Suprapubic skin (tissue), 4 donors: Measurements from ENCODE around the gene BCCIP. TPM values are rescaled to one million over a fixed set of nuclear protein-coding genes. Genes with fewer than 3 reads are reported as not detected.

ENCODE experiments used
- DNase-seq, 2 donors: peaks; one replicate each; pipeline ENCODE4 v3.0.0-alpha.2; 2019; ENCODE audit warnings: low spot score in 2 of 2
- H3K27ac ChIP-seq: fragments of 200-600 bp; sonication (generic); one replicate; pipeline ENCODE4 v1.5.1; 2019
- H3K27me3 ChIP-seq: fragments of 200-600 bp; sonication (generic); one replicate; pipeline ENCODE4 v1.5.1; 2019
- H3K36me3 ChIP-seq: fragments of 200-600 bp; sonication (generic); one replicate; pipeline ENCODE4 v1.5.1; 2019
- H3K4me1 ChIP-seq: fragments of 200-600 bp; sonication (generic); one replicate; pipeline ENCODE4 v1.5.1; 2019
- H3K4me3 ChIP-seq: fragments of 200-600 bp; sonication (generic); one replicate; pipeline ENCODE4 v1.5.1; 2019; ENCODE audit warnings: mild to moderate bottlenecking
- H3K9me3 ChIP-seq: fragments of 200-600 bp; sonication (generic); one replicate; pipeline ENCODE4 v1.5.1; 2019
- EP300 ChIP-seq: sonication (generic); formaldehyde crosslinking; IDR thresholded peaks from one replicate; pipeline ENCODE4 v1.6.1; 2017; ENCODE audit warnings: antibody characterized with exemption
- POLR2A ChIP-seq, 2 donors: fragments of 450-650 bp; IDR thresholded peaks; one replicate each; pipeline ENCODE4 v1.6.1; 2017; ENCODE audit warnings: antibody characterized with exemption in 2 of 2, mild to moderate bottlenecking in 2 of 2, moderate library complexity in 2 of 2
- POLR2AphosphoS5 ChIP-seq, 3 donors: sonication (generic); formaldehyde crosslinking; IDR thresholded peaks; one replicate each; pipeline ENCODE4 v1.6.1; 2017; ENCODE audit warnings: antibody characterized with exemption in 3 of 3
- WGBS: methylation state at CpG from one replicate; pipeline ENCODE4 v1.1.5; 2018; 5-methylcytosine and 5-hydroxymethylcytosine counted together
- total RNA-seq, 4 donors: library from RNA; depleted of rRNA; stranded (reverse); fragments of >200 nt; gene quantifications; one replicate each; pipeline ENCODE4 v1.1.0, GENCODE V29; 2016
- TF ChIP-seq, protein P1 (sequence below), 2 donors: fragments of 200-600 bp in 1 of 2; fragments of 450-650 bp in 1 of 2; sonication (generic) in 1 of 2; IDR thresholded peaks; one replicate each; pipeline ENCODE4 v1.5.1; 2016 to 2019; ENCODE audit warnings: antibody characterized with exemption in 2 of 2, mild to moderate bottlenecking in 1 of 2, moderate library complexity in 1 of 2

The BCCIP gene
- total RNA-seq, 4 donors from 2014 or later, result 32.2 to 36.7 (median 33.5) TPM

GRCh38 chr10:125811251-125811650 is 12.1 kb upstream of the BCCIP start:
- Histone ChIP-seq H3K36me3 (peaks cover 76% of the 10 kb centered on the region), H3K27me3 (no peaks in the 10 kb centered on the region), H3K4me1 (no peaks in the 10 kb centered on the region), H3K4me3 (no peak overlapping the region), H3K9me3 (no peaks in the 10 kb centered on the region), H3K27ac (no peak overlapping the region)
- TF ChIP-seq EP300 (no peak), POLR2A (IDR thresholded peaks at IDR 0.05) (no peak), POLR2AphosphoS5 (IDR thresholded peaks at IDR 0.05) (no peak)
- TF ChIP-seq, protein P1, sequence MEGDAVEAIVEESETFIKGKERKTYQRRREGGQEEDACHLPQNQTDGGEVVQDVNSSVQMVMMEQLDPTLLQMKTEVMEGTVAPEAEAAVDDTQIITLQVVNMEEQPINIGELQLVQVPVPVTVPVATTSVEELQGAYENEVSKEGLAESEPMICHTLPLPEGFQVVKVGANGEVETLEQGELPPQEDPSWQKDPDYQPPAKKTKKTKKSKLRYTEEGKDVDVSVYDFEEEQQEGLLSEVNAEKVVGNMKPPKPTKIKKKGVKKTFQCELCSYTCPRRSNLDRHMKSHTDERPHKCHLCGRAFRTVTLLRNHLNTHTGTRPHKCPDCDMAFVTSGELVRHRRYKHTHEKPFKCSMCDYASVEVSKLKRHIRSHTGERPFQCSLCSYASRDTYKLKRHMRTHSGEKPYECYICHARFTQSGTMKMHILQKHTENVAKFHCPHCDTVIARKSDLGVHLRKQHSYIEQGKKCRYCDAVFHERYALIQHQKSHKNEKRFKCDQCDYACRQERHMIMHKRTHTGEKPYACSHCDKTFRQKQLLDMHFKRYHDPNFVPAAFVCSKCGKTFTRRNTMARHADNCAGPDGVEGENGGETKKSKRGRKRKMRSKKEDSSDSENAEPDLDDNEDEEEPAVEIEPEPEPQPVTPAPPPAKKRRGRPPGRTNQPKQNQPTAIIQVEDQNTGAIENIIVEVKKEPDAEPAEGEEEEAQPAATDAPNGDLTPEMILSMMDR (IDR thresholded peaks at IDR 0.05), result no peak
- WGBS, result 67% methylated on average over 1 of the region's 1 CpG
- no peak for DNase-seq

DNA sequence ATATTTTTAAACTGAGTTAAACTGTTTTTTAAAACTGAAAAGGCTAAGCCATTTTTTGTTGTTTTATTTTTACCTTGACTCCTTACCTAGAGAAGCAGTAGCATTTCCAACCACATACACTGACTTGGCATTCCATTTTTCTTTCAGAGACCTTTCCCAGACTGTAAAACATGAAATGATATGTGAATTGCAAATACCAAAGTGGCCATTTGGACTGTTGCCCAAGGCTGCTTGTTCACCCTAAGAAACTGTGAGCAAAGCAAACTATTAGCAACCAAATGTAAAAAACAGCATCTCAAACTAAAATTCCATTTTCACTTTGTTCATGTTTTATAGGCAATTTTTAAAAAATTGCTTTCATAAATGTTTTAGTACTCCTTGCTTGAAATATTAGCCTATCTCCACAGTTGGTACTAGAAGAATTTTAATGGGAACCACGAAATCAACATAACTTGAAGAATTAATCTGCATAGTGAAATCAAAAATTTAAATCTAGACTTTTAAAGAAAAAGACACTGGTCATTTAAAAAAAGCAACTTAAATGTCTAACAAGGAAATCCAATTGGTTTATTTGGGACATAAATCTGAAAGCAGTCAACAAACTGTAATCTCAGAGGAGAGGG is 11.1 kb upstream of the BCCIP start:
- Histone ChIP-seq H3K4me3 (no peak overlapping the region), H3K27me3 (no peaks in the 10 kb centered on the region), H3K9me3 (no peaks in the 10 kb centered on the region), H3K36me3 (peaks cover 66% of the 10 kb centered on the region), H3K27ac (no peak overlapping the region), H3K4me1 (no peaks in the 10 kb centered on the region)
- DNase-seq, result no peak
- 73% methylated on average over 1 of the region's 1 CpG for WGBS
- no peak for TF ChIP-seq POLR2A (IDR thresholded peaks at IDR 0.05)
- no peak for TF ChIP-seq POLR2AphosphoS5 (IDR thresholded peaks at IDR 0.05)
- TF ChIP-seq, protein P1 (IDR thresholded peaks at IDR 0.05), result no peak
- TF ChIP-seq EP300, result no peak

- DNase-seq, result no peak
- TF ChIP-seq EP300, result no peak
- TF ChIP-seq POLR2A (IDR thresholded peaks at IDR 0.05), result no peak
- TF ChIP-seq POLR2AphosphoS5 (IDR thresholded peaks at IDR 0.05), result no peak
- TF ChIP-seq, protein P1 (IDR thresholded peaks at IDR 0.05), result no peak
- Histone ChIP-seq H3K27me3 (no peaks in the 10 kb centered on the region), H3K9me3 (no peaks in the 10 kb centered on the region), H3K36me3 (peaks cover 44% of the 10 kb centered on the region), H3K4me3 (no peak overlapping the region), H3K27ac (no peak overlapping the region), H3K4me1 (peaks cover 2% of the 10 kb centered on the region)
- 75% methylated on average over 1 of the region's 1 CpG for WGBS
Measured at GRCh38 chr10:125815764-125816163, 7.6 kb upstream of the BCCIP start.

- Histone ChIP-seq H3K27ac (no peak overlapping the region), H3K27me3 (no peaks in the 10 kb centered on the region), H3K9me3 (no peaks in the 10 kb centered on the region), H3K36me3 (peaks cover 37% of the 10 kb centered on the region), H3K4me1 (peaks cover 8% of the 10 kb centered on the region), H3K4me3 (no peak overlapping the region)
- 94% methylated on average over 4 of the region's 4 CpGs for WGBS
- DNase-seq, result no peak
- no peak for TF ChIP-seq POLR2A (IDR thresholded peaks at IDR 0.05)
Measured at GRCh38 chr10:125816548-125816947, 6.8 kb upstream of the BCCIP start.

GRCh38 chr10:125817337-125817946 is 5.9 kb upstream of the BCCIP start:
- Histone ChIP-seq H3K27ac (no peak overlapping the region), H3K9me3 (no peaks in the 10 kb centered on the region), H3K4me1 (peaks cover 17% of the 10 kb centered on the region), H3K27me3 (no peaks in the 10 kb centered on the region), H3K4me3 (no peak overlapping the region), H3K36me3 (peaks cover 31% of the 10 kb centered on the region)
- TF ChIP-seq POLR2A (IDR thresholded peaks at IDR 0.05) (no peak), EP300 (no peak), POLR2AphosphoS5 (IDR thresholded peaks at IDR 0.05) (no peak)
- TF ChIP-seq, protein P1 (IDR thresholded peaks at IDR 0.05), result no peak
- WGBS, result 88% methylated on average over 6 of the region's 6 CpGs
- DNase-seq, result no peak
